ENCODE measurements around the gene JADE1. TPM values are rescaled to one million over a fixed set of nuclear protein-coding genes. Genes with fewer than 3 reads are reported as not detected.
A peak's percentile ranks its signal among the peaks of the same experiment; 100 is the strongest.

Gene JADE1
- total and polyA plus RNA-seq, 2 of the 13 experiments (the other 11 are each of a cell fraction or from before 2014, with no cell fraction given), result 5.4 to 19.3 TPM

DNA sequence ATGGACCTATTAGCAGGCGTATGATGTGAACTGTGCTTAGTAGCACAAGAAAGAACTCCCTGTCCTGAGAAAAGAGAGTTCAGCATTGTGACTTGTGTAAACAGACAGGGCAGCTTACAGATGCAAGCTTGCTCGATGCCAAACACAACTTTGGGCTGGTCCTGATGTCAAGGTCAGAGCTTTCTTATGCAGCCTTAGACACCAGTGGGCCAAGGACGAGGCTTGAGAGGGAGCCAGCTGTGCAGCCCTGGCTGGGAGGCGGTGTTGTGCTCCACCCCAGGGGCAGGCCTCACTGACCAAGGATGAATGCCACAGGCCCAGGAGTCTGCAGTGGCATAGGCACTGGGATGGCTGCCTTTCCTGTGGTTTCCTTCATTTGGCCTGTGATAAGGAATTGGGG lies 35.4 kb downstream of the JADE1 start (continued):
- TF ChIP-seq FOXK1 (CRISPR knock-in tag; IDR thresholded peaks at IDR 0.05; ENCODE audit: borderline replicate concordance, low read depth) (no peak), ZNF430 (CRISPR knock-in tag; IDR thresholded peaks at IDR 0.05) (no peak), ZNF772 (CRISPR knock-in tag; IDR thresholded peaks at IDR 0.05) (no peak), ZNF672 (CRISPR knock-in tag; IDR thresholded peaks at IDR 0.05) (no peak), MTF2 (CRISPR knock-in tag; IDR thresholded peaks at IDR 0.05; ENCODE audit: borderline replicate concordance) (no peak), CEBPG (CRISPR knock-in tag; IDR thresholded peaks at IDR 0.05) (no peak), ZNF343 (CRISPR knock-in tag; IDR thresholded peaks at IDR 0.05) (no peak), PCBP1 (IDR thresholded peaks at IDR 0.05; ENCODE audit: borderline replicate concordance, low read depth, low read length) (no peak), MEIS1 (CRISPR knock-in tag; IDR thresholded peaks at IDR 0.05; ENCODE audit: borderline replicate concordance) (no peak), ZNF644 (CRISPR knock-in tag; IDR thresholded peaks at IDR 0.05; ENCODE audit: low read depth) (no peak), HDAC1 (CRISPR knock-in tag; IDR thresholded peaks at IDR 0.05) (no peak), ATF1 (CRISPR knock-in tag; IDR thresholded peaks at IDR 0.05) (0 out of 2 replicates have a peak, but pooled peaks have one; percentile 20), ZNF75D (CRISPR knock-in tag; IDR thresholded peaks at IDR 0.05; ENCODE audit: borderline replicate concordance) (no peak), ISL2 (CRISPR knock-in tag; IDR thresholded peaks at IDR 0.05) (peak; percentile 28; the same call in 1 of the 2 replicates), ZKSCAN1 (IDR thresholded peaks at IDR 0.05; ENCODE audit: low read length) (no peak), SMYD3 (CRISPR knock-in tag; IDR thresholded peaks at IDR 0.05) (no peak), BCL6 (CRISPR knock-in tag; IDR thresholded peaks at IDR 0.05) (peak; percentile 53), KDM5A (IDR thresholded peaks at IDR 0.05; ENCODE audit: borderline replicate concordance, low read length) (no peak), RARA (CRISPR knock-in tag; IDR thresholded peaks at IDR 0.05) (peak; percentile 41; the same call in 1 of the 2 replicates), ZNF510 (CRISPR knock-in tag; IDR thresholded peaks at IDR 0.05; ENCODE audit: low read depth) (no peak), CCAR2 (optimal IDR thresholded peaks at IDR 0.05; ENCODE audit: low read depth, low read length) (no peak), CENPX (CRISPR knock-in tag; IDR thresholded peaks at IDR 0.05) (no peak), ZNF337 (CRISPR knock-in tag; IDR thresholded peaks at IDR 0.05; ENCODE audit: borderline replicate concordance, low read depth) (no peak), SKI (IDR thresholded peaks at IDR 0.05; ENCODE audit: partially characterized antibody) (no peak), YY1 (IDR thresholded peaks at IDR 0.05; ENCODE audit: insufficient read depth, insufficient replicate concordance, low read depth, low read length) (no peak), ZNF768 (CRISPR knock-in tag; IDR thresholded peaks at IDR 0.05) (no peak), GPN1 (CRISPR knock-in tag; IDR thresholded peaks at IDR 0.05; ENCODE audit: borderline replicate concordance) (no peak)
- TF ChIP-seq, protein P1, sequence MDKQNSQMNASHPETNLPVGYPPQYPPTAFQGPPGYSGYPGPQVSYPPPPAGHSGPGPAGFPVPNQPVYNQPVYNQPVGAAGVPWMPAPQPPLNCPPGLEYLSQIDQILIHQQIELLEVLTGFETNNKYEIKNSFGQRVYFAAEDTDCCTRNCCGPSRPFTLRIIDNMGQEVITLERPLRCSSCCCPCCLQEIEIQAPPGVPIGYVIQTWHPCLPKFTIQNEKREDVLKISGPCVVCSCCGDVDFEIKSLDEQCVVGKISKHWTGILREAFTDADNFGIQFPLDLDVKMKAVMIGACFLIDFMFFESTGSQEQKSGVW (CRISPR knock-in tag; IDR thresholded peaks at IDR 0.05; ENCODE audit: borderline replicate concordance), result no peak
- TF ChIP-seq, protein P2, sequence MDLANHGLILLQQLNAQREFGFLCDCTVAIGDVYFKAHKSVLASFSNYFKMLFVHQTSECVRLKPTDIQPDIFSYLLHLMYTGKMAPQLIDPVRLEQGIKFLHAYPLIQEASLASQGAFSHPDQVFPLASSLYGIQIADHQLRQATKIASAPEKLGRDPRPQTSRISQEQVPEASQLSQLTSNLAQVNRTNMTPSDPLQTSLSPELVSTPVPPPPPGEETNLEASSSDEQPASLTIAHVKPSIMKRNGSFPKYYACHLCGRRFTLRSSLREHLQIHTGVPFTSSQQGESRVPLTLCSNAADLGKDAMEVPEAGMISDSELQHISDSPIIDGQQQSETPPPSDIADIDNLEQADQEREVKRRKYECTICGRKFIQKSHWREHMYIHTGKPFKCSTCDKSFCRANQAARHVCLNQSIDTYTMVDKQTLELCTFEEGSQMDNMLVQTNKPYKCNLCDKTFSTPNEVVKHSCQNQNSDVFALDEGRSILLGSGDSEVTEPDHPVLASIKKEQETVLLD (CRISPR knock-in tag; IDR thresholded peaks at IDR 0.05; ENCODE audit: low read depth), result no peak
- TF ChIP-seq, protein P3, sequence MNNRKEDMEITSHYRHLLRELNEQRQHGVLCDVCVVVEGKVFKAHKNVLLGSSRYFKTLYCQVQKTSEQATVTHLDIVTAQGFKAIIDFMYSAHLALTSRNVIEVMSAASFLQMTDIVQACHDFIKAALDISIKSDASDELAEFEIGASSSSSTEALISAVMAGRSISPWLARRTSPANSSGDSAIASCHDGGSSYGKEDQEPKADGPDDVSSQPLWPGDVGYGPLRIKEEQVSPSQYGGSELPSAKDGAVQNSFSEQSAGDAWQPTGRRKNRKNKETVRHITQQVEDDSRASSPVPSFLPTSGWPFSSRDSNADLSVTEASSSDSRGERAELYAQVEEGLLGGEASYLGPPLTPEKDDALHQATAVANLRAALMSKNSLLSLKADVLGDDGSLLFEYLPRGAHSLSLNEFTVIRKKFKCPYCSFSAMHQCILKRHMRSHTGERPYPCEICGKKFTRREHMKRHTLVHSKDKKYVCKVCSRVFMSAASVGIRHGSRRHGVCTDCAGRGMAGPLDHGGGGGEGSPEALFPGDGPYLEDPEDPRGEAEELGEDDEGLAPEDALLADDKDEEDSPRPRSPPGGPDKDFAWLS (CRISPR knock-in tag; IDR thresholded peaks at IDR 0.05; ENCODE audit: borderline replicate concordance), result no peak
